GM18519 (cell line): ENCODE data around the gene GSN.

ENCODE experiments used
- ATAC-seq: cut with Tn5 transposase; IDR thresholded peaks from one replicate; pipeline ENCODE4 v1.9.1; 2021; ENCODE audit warnings: mild to moderate bottlenecking, moderate library complexity; ENCODE audit not compliant: unreplicated experiment, low FRiP score

Gene GSN

DNA sequence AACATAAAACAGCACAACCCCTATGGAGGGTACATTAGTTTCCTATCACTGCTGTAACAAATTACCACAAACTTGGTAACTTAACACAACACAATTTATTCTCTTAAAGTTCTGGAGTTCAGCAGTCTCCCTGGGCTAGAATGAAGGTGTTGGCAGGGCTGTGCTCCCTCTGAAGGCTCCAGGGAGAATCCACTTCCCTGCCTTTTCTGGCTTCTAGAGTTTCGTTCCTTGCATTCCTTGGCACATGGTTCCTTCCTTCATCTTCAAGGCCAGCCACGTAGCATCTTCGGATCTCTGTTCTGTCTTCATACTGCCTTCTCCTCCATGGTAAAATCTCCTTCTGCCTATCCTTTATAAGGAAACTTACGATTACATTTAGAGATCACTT lies 25.0 kb upstream of the GSN start:
- no peak for ATAC-seq

DNA sequence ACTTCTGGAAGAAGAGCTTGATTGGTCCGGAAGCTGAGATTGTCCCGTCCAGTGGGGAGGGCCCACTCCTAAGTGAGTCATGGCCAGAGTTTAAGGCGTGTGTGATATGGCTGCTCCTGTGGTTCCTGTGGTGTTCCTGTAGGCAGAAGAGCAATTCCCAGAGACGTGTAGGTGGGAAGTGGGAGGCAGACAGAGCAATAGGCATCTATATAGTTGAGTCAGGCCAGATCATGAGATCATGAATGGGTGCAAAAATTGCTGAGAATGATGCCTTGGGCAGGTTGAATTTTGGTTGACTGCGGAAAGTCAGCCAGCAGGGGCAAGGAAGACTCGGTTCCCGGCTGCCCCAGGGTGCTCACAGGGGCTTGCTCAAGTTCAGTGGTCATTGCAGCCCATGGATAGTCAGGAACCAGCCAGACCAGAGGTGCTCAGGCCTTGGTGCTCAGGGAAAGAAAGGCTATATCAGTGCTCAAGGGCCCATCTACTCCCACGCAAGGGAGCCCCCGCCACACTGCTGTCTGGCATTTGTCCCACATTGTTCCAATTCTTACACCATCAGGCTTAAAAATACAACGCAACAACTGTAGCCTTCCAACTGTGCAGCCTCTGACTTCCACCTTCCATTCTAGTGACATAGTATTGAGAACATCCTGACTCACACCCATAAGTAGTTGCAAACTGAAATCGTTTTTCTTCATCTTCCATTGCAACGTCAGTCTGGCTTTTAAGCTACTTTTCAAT lies 21.0 kb upstream of the GSN start:
- no peak for ATAC-seq

DNA sequence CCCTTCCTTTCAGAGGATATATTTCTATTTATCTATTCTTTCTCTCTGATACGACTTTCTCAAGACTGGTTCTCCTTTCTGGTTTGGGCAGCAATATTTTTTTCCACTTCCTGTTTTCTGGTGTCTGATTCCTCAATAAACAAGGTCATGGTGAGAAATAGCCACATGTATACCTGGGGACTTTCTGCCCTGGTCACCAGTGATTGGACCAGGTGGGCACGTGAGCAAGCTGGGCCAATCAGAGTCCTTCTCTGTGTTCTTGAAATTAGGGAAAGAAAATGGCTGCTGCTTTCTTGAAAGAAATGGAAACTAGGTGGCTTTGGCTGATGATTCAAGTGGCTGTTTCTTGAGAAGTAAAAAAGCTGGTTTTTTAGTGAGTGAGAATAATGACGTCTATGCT lies 18.4 kb upstream of the GSN start:
- no peak for ATAC-seq

DNA sequence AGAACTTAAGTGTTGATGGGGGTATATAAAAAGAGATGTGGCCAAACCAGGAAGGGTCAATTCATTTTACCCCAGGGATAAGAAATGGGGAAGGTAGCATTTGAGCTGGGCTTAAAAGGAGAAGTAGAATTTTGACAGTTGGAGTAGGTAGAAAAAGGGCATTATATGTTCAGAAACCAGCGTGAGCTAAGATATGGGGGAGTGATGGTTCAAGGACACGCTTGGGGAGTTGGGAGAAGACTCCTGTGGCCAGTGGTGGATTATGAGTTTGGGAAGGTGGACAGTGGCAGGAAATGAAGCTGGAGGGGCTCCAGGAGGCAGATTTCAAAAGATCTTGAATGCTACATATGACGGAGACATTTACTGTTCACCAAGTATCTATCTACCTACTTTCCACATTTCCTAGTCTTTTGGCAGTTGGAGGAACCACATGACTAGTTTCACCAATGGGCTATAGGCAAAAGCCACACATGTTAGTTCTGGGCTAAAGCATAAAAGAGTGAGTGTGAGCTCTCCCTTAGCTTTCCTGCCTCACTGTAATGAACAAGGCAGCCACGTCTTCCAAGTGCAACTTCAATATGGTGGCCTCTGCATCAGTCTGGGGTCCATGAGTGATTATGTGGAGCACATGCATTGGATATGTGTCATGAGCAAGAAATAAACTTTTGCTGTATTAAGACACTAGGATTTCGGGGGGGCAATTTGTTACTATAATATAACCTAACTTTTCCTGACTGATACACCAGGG lies 15.7 kb upstream of the GSN start:
- ATAC-seq: no peak

DNA sequence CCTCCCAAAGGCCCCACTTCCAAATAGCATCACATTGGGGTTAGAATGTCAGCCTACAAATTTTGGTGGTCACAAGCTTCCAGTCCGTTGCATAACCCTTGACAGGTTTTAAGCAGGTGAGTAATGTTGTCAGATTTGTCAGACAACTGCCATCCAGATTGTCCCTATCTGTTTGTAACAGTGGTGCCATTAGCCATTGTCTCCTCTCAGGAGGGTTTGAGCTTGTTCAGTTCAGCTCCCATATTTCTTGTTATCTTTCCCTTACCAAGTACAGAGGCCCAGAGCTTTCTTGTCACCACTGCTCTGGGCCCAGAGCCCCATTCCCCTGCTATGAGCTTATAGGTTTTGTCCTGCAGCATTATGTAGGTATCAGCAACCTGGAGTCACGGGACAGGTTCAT lies 14.8 kb upstream of the GSN start:
- no peak for ATAC-seq

DNA sequence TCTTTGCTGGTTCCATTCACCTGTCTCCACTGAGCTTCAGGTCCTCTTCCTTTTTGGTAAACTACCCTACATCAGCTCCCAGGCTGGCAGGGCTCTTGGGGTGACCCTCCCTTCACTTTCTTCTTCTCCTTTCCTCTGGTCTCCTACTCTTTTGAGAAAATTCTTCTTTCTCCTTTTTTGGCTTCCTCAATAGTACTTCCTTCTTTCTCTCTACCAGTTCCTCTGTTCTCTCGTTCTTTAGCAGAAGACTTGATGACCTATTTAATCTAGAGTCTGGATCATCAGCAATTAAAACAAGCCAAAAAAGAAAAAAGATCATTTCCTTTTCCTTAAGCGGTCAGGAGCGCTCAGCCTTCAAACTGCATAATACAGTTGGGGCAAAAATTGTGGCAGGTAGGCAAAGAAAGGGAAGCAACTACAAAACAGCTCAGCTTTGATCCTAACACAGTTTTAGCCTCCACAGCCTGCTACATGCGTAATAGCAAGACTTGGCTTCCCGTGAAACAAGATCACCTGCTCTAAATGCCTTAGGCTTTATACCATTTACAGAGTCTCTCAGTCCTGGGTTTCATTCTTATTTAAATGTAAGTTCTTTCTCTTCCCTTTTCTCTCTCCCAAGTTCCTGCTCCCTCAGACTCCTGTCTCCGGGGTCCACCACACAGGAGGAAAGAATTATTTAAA lies 14.0 kb upstream of the GSN start:
- ATAC-seq: no peak

DNA sequence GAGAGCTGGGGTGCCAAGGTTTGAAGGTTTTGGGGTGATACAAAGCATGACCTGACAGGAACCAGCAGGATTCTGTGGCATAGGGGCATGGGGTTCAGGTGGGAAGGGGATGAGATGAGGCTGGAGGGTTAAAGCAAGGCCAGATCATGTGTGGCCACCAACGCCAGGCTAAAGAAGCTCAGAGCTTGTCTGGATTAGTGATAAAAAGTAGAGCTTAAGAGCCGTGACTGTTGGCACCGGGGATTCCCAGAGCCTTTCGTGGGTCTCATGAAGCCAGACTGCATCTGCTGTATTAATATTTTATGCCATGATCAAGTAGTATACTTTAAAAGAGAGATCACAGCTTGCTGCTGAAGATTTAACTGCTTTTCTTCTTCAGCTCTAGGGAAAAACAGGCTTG lies 8.5 kb upstream of the GSN start:
- ATAC-seq: no peak

DNA sequence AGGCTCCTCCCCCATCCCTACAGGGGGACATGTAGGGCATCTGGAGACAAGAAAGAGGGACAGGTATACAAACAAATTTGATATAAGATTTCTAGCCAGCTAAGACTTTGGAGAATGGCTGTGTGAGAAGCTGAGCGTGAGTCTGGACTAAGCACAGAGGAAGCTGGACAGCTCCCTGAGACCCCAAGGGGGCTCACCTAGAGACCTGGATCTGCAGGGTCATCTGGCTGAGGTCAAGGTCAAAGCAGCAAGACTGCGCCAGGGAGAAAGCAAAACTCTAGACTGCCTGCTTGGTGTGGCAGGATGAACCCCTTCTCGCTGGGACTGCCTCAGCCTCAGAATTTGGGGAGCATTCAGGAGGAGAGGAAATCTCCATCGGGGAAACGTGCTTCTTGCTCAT lies 8.0 kb upstream of the GSN start:
- ATAC-seq: no peak

DNA sequence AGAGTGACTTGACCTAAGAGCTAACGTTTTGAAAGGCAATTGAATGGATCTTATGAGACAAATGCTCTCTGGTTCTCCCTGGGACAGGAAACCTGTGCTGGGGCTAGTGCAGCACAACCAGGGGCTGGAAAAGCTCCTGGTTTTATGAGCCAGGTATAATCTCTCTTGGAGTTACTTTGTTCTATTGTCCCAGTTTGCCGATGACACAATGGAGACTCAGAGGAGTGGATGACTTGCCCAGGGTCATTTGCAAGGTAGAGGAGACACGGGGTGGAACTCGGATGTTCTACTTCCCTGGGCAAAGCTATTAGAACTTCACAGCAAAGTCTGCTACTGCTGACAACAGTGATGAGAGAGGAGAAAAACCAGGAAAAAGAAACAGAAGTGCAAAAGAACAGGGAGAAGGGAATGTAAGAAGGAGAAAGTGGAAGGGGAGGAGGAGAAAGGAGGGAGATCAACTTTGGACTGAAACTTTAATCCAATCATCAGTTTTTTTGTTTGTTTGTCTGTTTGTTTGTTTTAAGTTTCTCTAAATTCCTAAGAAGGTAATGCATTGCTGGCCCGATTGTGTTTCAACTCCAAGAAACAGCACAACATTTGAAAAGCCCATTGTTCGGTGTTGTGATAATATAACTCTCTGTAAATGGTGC lies 7.4 kb upstream of the GSN start:
- no peak for ATAC-seq

DNA sequence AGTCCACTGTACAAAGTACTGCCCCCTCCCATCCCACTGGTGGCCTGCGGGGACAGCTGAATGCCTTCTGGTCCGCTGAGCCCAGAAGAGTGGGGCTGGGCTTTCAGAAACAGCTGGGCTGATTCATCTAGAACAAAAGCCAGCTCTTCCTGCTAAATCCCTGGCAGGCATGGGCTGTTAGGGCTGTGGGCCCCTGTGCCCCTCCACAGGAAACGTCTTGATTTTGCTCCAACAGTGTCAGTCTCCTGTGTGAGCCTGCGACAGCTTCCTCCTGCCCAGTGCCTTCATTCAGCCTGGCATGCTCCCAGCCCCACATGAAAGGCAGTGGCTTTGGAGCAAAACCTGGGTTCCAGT lies 6.9 kb upstream of the GSN start:
- no peak for ATAC-seq

DNA sequence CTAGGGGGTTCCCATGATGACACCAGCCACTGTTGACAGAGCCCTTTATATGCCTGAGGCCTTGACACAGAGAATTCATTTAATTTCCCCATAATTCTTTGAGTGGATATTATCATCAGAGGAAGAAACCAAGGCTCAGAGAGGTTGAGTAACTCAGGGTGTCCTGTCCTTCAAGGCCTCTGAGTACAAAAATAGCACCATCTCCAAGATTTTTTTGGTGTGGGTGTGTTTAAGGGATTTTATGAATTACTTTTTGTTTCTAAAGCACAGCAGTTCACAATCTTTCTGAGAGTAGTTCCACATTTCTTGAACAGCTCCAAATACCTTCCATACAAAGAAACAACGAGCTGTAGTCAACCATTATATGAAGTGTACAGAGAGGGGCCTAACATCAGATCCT lies 6.2 kb upstream of the GSN start:
- ATAC-seq: no peak

DNA sequence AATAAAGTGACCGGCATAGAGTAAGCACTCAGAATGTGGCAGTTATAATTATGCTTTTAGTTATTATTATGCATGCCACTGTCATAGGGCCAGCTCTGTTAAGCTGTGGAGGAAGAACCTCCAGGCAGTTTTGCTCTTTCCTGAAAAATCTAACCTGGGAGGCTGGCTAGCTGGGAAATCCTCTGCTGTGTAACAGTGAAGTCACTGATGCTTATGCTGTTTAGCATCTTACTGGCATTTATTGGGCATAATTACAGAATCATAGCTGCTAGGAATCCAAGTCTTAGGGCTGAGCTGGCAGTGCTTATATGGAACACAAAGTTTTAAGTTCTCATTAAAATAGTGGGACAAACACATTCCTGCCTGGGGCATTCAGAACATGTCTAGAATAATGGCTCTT lies 5.5 kb upstream of the GSN start:
- no peak for ATAC-seq

DNA sequence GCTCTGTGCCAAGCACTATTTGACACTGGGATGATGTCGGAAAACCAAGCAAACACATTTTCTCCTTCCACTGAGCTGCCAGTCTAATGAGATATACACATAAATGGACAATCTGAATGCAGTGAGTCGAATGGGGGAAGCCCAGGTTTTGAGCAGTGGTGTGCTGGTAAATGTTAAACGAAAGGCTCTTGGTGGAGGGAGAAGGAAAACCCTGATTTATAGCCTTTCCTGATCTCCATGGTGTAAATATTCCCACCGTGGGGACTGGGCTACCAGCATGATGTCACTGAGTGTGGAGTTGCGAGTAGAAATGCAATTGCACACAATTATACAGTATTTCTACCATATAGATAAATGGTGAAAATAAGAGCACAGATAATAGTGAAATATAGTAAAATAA lies 5.0 kb upstream of the GSN start:
- no peak for ATAC-seq

DNA sequence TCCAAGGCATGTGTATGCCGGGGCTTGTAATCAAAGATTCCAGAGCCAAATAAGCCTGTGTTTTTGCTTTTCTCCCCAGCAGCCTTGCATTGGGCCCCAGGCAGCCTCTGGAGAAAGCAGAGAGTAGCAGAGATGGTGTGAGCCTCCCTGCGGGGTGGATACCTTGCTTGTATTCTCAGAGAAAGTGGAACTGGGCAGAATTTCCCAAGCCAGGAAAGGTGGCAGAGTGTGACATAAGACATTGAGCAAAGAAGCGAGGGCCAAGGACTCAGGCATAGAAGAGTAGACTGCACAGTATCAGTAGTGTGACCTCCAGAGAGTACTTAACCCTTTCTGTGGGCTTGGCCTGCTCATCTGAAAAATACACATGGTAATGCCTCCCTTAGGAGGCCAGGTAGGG lies 1.6 kb upstream of the GSN start:
- ATAC-seq: no peak

DNA sequence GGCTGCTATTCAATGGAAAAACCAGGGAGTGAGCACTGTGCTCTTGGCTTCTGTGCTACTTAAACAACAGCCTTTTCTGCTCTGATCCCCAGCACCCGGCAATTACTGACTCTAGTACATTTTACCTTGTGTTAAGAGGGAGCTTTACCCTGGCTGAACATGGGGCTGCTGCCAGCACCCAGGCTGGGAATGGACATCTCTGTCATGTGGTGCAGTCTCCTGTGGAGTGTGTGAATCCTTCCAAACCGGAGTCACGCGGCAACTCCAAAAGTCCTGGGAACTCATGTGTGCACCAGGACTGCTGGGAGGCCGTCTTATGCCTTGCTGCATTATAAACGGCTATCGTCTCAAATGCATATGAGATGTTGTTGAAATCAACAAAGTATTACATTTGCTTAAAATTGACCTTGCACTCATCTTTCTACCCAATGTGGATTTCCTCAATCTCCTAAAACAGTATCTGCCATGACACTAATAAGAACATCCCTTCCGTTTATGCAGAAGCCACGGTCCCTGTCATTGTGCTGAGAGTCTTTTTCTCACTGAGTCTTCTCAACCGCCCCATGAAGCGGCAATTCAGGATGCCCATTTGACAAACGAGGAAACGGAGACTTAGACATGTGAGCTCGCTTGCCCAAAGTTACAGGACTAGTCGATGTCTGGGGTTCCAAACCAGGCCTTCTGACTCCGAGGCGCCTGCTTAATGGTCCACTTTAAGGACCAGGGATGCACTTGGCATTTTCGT lies 884 bp upstream of the GSN start:
- ATAC-seq: no peak

DNA sequence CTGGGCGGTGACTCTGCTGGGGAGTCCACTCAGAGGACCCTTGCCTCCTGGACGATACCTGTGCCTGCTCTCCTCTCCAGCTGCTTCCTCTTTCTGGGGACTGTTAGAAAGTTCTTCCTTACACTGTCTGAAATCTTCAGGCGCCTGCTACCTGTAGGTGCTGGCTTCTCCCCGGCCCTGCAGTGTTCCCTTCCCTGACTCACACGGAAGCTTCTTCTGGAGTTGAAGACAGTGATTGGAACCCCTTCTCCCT lies 562 bp downstream of the GSN start:
- no peak for ATAC-seq

DNA sequence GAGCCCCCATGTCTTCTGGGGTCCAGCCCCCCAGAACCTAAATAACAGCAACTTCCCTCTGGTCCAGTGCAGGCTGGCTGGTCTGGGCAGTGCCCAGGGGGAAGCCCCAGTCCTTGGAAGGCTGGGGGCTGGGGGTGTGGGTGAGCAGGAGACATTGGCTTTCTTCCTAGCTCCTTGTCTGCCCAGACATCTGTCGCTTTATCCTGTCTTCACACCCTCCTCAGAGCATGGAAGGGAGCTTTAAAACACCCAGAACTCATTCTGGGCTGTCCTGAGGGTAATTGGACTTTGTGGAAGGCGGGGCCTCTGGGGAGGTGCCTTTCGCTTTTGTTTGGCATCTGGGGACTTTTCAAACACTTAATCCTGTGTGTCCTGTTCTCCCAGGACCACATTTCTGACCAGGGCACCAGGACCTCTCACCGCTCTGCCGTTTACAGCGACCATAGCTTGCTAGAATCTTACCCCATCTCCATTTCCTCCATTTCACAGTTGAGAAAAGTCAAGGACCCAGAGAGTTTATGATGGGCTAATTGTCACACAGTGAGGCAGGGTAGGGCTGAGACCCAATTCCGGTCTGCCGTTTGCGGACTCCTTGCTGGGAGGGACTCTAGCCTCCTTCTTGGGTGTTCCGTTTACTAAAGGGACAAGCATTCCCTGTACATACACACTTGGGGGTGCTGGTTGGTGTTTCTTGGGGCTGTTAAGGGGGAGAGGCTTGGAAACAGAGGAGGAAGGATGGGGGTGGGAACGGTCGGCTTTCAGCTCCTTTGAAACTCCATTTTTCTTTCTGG lies 1.1 kb downstream of the GSN start:
- no peak for ATAC-seq

DNA sequence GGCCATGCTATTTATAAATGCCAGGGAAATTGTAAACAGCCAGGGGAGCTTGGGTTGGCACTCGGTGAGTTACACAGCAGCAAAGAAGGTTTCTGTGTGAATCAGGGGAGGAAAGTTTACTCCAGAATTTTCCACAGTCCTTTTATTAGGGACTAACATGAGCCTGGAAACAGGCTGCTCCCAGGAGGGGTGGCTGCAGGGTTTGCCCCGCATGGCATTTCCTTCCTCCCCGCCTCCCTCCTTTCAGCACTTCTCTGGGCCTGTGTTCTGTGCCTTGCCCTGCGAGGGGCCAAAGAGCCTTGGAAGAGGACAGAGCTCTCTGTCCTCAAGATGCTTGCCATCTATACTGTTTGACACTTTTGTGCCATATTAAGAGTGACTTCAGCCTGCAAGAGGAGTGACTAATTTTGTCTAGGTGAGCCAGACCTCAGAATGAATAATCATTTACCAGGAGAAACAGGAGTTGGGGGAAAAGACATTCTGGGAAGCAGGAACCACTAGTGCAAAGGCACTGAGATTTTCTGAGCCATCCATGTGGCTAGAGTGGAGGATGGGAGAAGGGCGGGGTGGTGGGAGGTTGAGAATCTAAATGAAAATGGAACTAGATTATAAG lies 1.8 kb downstream of the GSN start:
- ATAC-seq: no peak

DNA sequence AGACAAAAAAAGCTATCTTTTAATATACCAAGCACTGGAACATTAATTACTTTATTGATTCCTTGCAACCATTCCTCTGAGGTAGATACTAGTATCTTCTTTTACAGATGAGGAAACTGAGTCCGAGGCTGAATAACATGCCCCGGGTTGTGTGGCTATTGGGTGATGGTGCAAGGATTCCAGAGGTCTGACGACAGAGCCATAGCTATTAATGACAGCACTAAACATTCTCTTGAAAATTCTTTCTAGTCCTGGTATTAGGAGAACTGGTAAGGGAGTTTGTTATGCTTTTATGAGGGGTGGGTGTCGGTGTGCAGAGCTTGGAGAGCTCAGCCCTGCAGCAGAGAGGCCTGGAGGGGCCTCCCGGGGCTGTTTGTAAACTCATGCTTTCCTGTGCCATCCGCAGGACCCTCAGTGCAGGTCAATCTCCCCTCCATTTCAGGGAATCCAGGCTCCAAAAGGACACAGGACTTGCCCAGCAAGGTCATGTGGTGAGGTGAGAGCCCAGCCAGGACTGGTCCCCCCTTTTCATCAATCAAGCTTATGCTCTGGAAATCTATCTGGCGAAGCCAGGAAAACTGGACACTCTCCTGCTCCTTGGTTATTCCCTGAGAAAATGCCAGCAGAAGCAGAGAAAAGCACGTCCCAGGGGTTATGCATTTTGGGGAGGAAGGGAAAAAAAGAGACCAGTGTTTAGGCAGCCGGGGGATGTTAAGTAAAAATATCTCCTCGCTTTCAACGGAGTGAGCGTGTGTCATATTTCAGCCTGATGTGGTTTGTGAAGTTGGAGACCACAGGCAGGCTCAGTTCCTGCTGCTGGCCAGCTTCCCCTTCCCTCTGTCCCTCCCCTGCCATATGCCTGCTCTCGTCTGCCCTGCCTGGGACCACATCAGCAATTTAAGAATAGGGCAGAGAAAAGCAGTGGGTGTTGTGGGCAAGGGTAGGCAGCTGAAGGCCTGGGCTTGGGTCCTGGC lies 3.7 kb downstream of the GSN start:
- no peak for ATAC-seq
